Measurements from ENCODE around the gene MYO9A.

The MYO9A gene

DNA sequence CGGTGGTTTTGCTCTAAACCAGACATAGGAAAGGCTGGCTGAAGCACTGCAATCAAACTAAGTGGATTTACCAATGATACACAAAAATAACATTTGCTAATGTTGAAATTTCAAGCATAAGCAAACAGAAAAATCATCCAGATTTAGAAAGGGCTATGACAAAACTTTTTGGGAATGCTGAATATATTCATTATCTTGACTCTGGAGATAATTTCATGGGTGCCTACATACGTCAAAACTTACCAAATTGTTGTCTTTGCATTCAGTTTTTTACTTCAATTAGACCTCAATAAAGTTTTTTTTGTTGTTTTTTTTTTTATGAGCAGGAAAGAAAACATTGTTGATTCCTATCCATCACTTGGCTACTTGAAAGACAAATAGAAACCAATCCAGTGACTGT, 166.8 kb downstream of the MYO9A start:
- in situ Hi-C loops (cut with HindIII; ENCODE audit: low sequenced_read_pairs): no loop called here
- no peak for DNase-seq (ENCODE audit: low read depth)
- H3K4me3 ChIP-seq (ENCODE audit: low read depth, low read length): no peak overlapping the region
- TF ChIP-seq, protein P1, sequence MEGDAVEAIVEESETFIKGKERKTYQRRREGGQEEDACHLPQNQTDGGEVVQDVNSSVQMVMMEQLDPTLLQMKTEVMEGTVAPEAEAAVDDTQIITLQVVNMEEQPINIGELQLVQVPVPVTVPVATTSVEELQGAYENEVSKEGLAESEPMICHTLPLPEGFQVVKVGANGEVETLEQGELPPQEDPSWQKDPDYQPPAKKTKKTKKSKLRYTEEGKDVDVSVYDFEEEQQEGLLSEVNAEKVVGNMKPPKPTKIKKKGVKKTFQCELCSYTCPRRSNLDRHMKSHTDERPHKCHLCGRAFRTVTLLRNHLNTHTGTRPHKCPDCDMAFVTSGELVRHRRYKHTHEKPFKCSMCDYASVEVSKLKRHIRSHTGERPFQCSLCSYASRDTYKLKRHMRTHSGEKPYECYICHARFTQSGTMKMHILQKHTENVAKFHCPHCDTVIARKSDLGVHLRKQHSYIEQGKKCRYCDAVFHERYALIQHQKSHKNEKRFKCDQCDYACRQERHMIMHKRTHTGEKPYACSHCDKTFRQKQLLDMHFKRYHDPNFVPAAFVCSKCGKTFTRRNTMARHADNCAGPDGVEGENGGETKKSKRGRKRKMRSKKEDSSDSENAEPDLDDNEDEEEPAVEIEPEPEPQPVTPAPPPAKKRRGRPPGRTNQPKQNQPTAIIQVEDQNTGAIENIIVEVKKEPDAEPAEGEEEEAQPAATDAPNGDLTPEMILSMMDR (IDR thresholded peaks at IDR 0.05; ENCODE audit: low read depth, low read length, missing control alignments): no peak

DNA sequence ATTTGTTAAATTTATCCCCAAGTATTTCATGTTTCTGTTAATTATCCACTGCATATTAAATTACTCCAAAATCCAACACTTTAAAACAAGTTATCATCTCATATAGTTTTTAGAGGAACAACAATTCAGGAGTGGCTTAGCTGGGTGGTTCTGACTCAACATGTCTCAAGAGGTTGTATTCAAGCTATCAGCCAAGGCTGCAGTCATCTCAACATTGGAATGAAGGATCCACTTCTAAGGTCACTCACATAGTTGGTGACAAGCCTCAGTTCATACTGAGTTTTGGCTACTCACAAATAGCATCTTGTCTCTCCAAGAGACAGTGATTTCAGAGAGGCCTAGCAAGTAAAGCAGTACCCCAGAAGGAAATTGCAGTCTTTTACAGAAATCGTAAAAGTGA, 172.9 kb downstream of the MYO9A start:
- DNase-seq (ENCODE audit: low read depth): no peak

DNA sequence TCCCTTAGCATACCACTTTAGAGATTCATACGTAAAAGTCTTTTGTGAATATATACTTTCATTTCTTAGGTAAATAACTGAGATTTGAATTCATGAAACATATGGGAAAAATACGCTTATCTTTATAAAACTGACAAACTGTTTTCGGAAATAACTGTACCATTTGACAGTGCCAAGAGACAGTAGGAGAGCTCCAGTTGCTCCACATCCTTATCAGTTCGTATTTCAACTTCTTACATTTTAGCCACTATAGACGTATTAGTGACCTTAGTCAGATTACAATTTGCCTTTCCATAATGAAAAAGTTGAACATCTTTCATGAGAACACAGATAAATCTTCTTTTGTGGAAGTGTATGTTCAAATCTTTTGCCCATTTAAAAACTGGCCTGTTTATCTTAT, 174.1 kb downstream of the MYO9A start:
- H3K4me3 ChIP-seq (ENCODE audit: low read depth, low read length): no peak overlapping the region
- TF ChIP-seq, protein P1 (IDR thresholded peaks at IDR 0.05; ENCODE audit: low read depth, low read length, missing control alignments): no peak
- in situ Hi-C loops (cut with HindIII; ENCODE audit: low sequenced_read_pairs): no loop called here

More for the DNA sequence above, 172.9 kb downstream of the MYO9A start:
- TF ChIP-seq, protein P1 (IDR thresholded peaks at IDR 0.05; ENCODE audit: low read depth, low read length, missing control alignments): no peak
- in situ Hi-C loops (cut with HindIII; ENCODE audit: low sequenced_read_pairs): no loop called here
- no peak overlapping the region for H3K4me3 ChIP-seq (ENCODE audit: low read depth, low read length)

DNA sequence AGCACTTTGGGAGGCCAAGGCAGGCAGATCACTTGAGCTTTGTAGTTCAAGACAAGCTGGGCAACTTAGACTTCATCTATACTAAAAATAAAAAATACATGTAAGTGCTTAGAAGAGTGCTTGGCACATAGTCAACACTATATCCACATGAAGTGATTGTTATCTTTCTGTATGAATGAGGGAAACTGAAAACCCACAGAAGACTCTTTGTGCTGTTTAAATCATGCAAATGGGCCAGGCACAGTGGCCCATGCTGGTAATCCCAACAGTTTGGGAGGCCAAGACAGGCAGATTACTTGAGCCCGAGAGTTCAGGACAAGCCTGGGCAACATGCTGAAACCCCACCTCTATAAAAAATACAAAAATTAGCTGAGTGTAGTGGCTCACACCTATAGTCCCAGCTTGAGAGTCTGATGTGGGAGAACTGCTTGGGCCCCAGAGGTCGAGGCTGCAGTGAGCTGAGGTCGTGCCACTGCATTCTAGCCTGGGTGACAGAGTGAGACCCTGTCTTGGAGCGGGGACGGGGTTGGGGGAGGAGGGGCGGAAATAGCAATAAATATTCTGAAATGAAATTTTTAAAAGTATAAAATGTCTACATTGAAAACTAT, 177.9 kb downstream of the MYO9A start:
- in situ Hi-C loops (cut with HindIII; ENCODE audit: low sequenced_read_pairs): no loop called here

More for the DNA sequence above, 174.1 kb downstream of the MYO9A start:
- no peak for DNase-seq (ENCODE audit: low read depth)

DNA sequence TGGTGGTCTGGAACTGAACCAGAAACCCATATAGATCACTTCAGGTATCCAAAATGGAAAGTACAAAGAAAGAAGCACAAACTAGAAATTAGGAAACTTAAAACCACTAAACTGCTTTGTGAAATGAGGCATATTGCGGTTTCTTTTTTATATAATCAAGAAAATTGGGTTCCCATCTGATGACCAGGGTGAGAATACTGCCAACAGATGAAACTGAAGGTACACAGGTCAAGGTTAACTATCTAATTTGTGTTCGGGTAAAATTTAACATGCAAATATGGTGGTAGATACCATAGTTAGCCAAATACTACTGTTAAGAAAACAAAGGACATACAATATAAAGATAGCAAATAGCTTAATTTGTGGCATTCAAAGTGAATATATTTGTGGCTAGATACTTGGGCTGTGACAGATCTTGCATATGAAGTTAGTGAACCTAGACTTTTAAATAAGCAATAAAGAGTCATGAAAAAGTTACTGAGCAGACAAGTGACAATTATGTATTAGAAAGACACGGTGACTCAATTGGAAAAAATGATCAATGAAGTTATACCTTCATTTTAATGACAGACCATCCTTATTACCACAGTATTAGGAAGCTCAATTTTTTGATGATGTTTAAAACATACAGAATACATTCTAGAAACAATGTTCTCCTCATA, 180.2 kb downstream of the MYO9A start:
- no peak overlapping the region for H3K4me3 ChIP-seq (ENCODE audit: low read depth, low read length)
- TF ChIP-seq, protein P1 (IDR thresholded peaks at IDR 0.05; ENCODE audit: low read depth, low read length, missing control alignments): no peak
- DNase-seq (ENCODE audit: low read depth): no peak
- in situ Hi-C loops (cut with HindIII; ENCODE audit: low sequenced_read_pairs): no loop called here

More for the DNA sequence above, 177.9 kb downstream of the MYO9A start:
- no peak overlapping the region for H3K4me3 ChIP-seq (ENCODE audit: low read depth, low read length)
- TF ChIP-seq, protein P1 (IDR thresholded peaks at IDR 0.05; ENCODE audit: low read depth, low read length, missing control alignments): no peak
- DNase-seq (ENCODE audit: low read depth): no peak

DNA sequence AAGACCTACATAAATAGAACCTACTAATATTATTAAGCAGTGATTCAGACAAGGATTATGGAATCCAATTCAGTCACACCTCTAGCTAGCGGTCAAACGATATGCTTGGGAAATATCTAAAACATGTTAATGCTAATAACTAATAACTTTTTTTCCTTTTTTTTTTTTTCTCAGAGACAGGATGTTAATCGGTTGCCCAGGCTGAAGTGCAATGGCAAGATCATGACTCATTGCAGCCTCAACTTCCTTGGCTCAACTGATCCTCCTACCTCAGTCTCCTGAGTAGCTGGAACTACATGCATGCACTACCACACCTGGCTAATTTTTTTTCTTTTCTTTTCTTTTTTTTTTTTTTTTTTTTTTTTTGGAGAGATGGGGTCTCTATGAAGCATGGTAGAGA, 183.5 kb downstream of the MYO9A start:
- in situ Hi-C loops (cut with HindIII; ENCODE audit: low sequenced_read_pairs): no loop called here
- TF ChIP-seq, protein P1 (IDR thresholded peaks at IDR 0.05; ENCODE audit: low read depth, low read length, missing control alignments): no peak
- DNase-seq (ENCODE audit: low read depth): no peak
- H3K4me3 ChIP-seq (ENCODE audit: low read depth, low read length): no peak overlapping the region

All from astrocyte of the cerebellum (primary cell).